SK-N-SH (cell line): ENCODE data around the gene ADAMTS2. TPM values are rescaled to one million over a fixed set of nuclear protein-coding genes. Genes with fewer than 3 reads are reported as not detected.

ENCODE experiments used
- CTCF ChIA-PET: fragments of 300-600, 350-600 bp; formaldehyde crosslinking; extraction: SDS; loops from one replicate; lab custom pipeline; 2021; lab: Yijun Ruan, JAX
- POLR2A ChIA-PET: fragments of 350-600 bp; sonication (Branson Sonifier 250); formaldehyde crosslinking; extraction: SDS; loops from one replicate; lab custom pipeline; 2020; ENCODE audit warnings: antibody characterized with exemption, inconsistent platforms; lab: Yijun Ruan, JAX
- DNase-seq: peaks from one replicate; pipeline ENCODE4 v3.0.0; 2012
- H2AFZ ChIP-seq: fragments of 200-600 bp; sonication (generic); 2 replicates; pipeline ENCODE4 v1.8.1; 2016; ENCODE audit warnings: antibody characterized with exemption, mild to moderate bottlenecking, low read depth
- H3F3A ChIP-seq: fragments of 200-600 bp; sonication (generic); replicated peaks from 2 replicates; pipeline ENCODE3; 2016; ENCODE audit warnings: antibody characterized with exemption, mild to moderate bottlenecking; ENCODE audit not compliant: insufficient read depth
- H3K27ac ChIP-seq, 2 experiments: fragments of 200-500 bp in 1 of 2; fragments of 200-600 bp in 1 of 2; sonication (Bioruptor generic) in 1 of 2; sonication (generic), shearing (Covaris generic) in 1 of 2; 2 replicates each; pipeline versions ENCODE4 v1.5.1 to v1.6.1; 2014 to 2016; ENCODE audit warnings: low read depth in 2 of 2, inconsistent platforms in 1 of 2, low read length in 1 of 2, mild to moderate bottlenecking in 1 of 2, mixed read lengths in 1 of 2
- H3K27me3 ChIP-seq: fragments of 200-600 bp; sonication (generic), shearing (Covaris generic); 2 replicates; pipeline ENCODE4 v1.6.1; 2016; ENCODE audit warnings: mixed run types; ENCODE audit not compliant: insufficient read depth
- H3K36me3 ChIP-seq, 2 experiments: fragments of 200-500 bp in 1 of 2; fragments of 200-600 bp in 1 of 2; sonication (Bioruptor generic) in 1 of 2; sonication (generic) in 1 of 2; replicated peaks in 1 of 2; 2 replicates each; pipeline versions ENCODE3 to v1.5.1; 2014 to 2016; ENCODE audit warnings: low read length in 1 of 2, mild to moderate bottlenecking in 1 of 2; ENCODE audit not compliant: insufficient read depth in 2 of 2, control insufficient read depth in 1 of 2
- H3K4me1 ChIP-seq, 2 experiments: fragments of 200-500 bp in 1 of 2; fragments of 200-600 bp in 1 of 2; sonication (Bioruptor generic) in 1 of 2; sonication (generic), shearing (Covaris generic) in 1 of 2; 2 replicates each; pipeline versions ENCODE4 v1.5.1 to v1.6.1; 2014 to 2016; ENCODE audit warnings: low read depth in 1 of 2, low read length in 1 of 2, mixed run types in 1 of 2; ENCODE audit not compliant: insufficient read depth in 2 of 2, control insufficient read depth in 1 of 2
- H3K4me2 ChIP-seq: fragments of 200-600 bp; sonication (generic), shearing (Covaris generic); 2 replicates; pipeline ENCODE4 v1.6.1; 2017; ENCODE audit warnings: mixed run types
- H3K4me3 ChIP-seq, 2 experiments: fragments of 200-500 bp in 1 of 2; fragments of 200-600 bp in 1 of 2; sonication (Bioruptor generic) in 1 of 2; sonication (generic), shearing (Covaris generic) in 1 of 2; 2 replicates each; pipeline versions ENCODE4 v1.5.1 to v1.8.1; 2014 to 2016; ENCODE audit warnings: low read depth in 2 of 2, inconsistent platforms in 1 of 2, low read length in 1 of 2, mild to moderate bottlenecking in 1 of 2, mixed read lengths in 1 of 2, moderate library complexity in 1 of 2
- H3K79me2 ChIP-seq: fragments of 200-600 bp; sonication (generic); 2 replicates; pipeline ENCODE4 v1.8.1; 2017; ENCODE audit warnings: mild to moderate bottlenecking; ENCODE audit not compliant: insufficient read depth
- H3K9ac ChIP-seq: fragments of 200-600 bp; sonication (generic); 2 replicates; pipeline ENCODE4 v1.6.1; 2017; ENCODE audit warnings: mixed run types
- H3K9me2 ChIP-seq: fragments of 200-600 bp; sonication (generic); 2 replicates; pipeline ENCODE4 v1.6.1; 2017; ENCODE audit warnings: mixed run types
- H3K9me3 ChIP-seq: fragments of 200-600 bp; sonication (generic); 2 replicates; pipeline ENCODE4 v1.6.1; 2017; ENCODE audit warnings: mixed run types, mild to moderate bottlenecking, moderate library complexity
- H4K20me1 ChIP-seq: fragments of 200-600 bp; sonication (generic); 2 replicates; pipeline ENCODE4 v1.6.1; 2017; ENCODE audit warnings: mild to moderate bottlenecking, mixed run types; ENCODE audit not compliant: insufficient read depth
- ELF1 ChIP-seq: IDR thresholded peaks from 2 replicates; pipeline ENCODE4 v1.4.0; 2012
- FOXM1 ChIP-seq: IDR thresholded peaks from 2 replicates; pipeline ENCODE4 v1.4.0; 2012; ENCODE audit warnings: low read depth, mild to moderate bottlenecking
- IRF3 ChIP-seq: fragments of 150-350 bp; IDR thresholded peaks from 2 replicates; pipeline ENCODE4 v1.6.1; 2016; ENCODE audit warnings: mild to moderate bottlenecking, low read depth, low read length
- MAX ChIP-seq: IDR thresholded peaks from 2 replicates; pipeline ENCODE4 v1.4.0; 2012; ENCODE audit warnings: low read depth
- MEF2A ChIP-seq: IDR thresholded peaks from 2 replicates; pipeline ENCODE4 v1.4.0; 2012; ENCODE audit warnings: low read depth, borderline replicate concordance
- MXI1 ChIP-seq: IDR thresholded peaks from 2 replicates; pipeline ENCODE4 v1.6.1; 2012; ENCODE audit warnings: mild to moderate bottlenecking, low read depth, low read length, improper control_type of control experiment
- NFIC ChIP-seq: IDR thresholded peaks from 2 replicates; pipeline ENCODE4 v1.4.0; 2012; ENCODE audit warnings: borderline replicate concordance
- NRF1 ChIP-seq: IDR thresholded peaks from 2 replicates; pipeline ENCODE4 v1.6.1; 2012; ENCODE audit warnings: low read depth, mild to moderate bottlenecking, low read length
- POLR2AphosphoS5 ChIP-seq: IDR thresholded peaks from 2 replicates; pipeline ENCODE4 v1.6.1; 2012; ENCODE audit warnings: low read depth, low read length
- RAD21 ChIP-seq: IDR thresholded peaks from 2 replicates; pipeline ENCODE4 v1.6.1; 2012; ENCODE audit warnings: mild to moderate bottlenecking, low read length
- WGBS: methylation state at CpG from one replicate; pipeline ENCODE4 v1.1.6; 2017; ENCODE audit warnings: low lambda C conversion rate; 5-methylcytosine and 5-hydroxymethylcytosine counted together
- polyA plus RNA-seq, 3 experiments: library from polyadenylated mRNA; depleted of rRNA; stranded (reverse); fragments of >200 nt; gene quantifications; 2 replicates each; pipeline ENCODE4 v1.2.3, GENCODE V29; 2012
- TF ChIP-seq, protein P1 (sequence below): fragments of 200-600 bp; sonication (generic); IDR thresholded peaks from 2 replicates; pipeline ENCODE4 v1.6.1; 2017; ENCODE audit warnings: antibody characterized with exemption, mild to moderate bottlenecking, moderate library complexity
- TF ChIP-seq, protein P2 (sequence below): IDR thresholded peaks from 2 replicates; pipeline ENCODE4 v1.6.1; 2012; ENCODE audit warnings: mild to moderate bottlenecking, low read depth, low read length, moderate library complexity

The ADAMTS2 gene
- polyA plus RNA-seq, 1 of the 3 experiments (the other 2 are of a cell fraction) = 0.12 TPM

DNA sequence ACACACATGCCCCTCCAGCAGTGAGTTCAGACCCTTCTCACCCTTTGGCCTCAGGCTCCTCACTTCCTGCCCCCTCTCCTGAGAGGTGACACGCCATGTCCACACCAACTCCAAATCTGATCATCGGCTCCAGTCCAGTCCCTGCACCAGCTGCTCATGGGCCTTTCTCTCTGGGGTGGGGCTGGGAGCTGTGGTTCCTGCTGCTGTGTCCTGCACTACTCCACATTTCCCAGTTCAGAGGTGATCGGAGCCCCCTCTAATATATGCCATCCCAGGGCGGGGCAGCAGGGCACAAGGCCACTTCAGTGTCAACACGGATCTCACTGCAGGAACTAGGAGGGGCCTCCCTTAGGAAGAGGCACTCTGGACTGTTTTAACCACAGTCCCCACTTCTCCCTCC, 91.5 kb downstream of the ADAMTS2 start:
- Histone ChIP-seq H4K20me1 (no peaks in the 10 kb centered on the region), H3F3A (no peaks in the 10 kb centered on the region), H3K79me2 (no peaks in the 10 kb centered on the region), H3K27me3 (no peaks in the 10 kb centered on the region), H3K27ac (no peak overlapping the region), H3K9me2 (0 out of 2 replicates have a peak, but pooled peaks cover under 1% of the 10 kb centered on the region), H2AFZ (no peak overlapping the region), H3K4me1 (peaks cover 0 to 8% of the 10 kb centered on the region in 2 experiments; a peak in 1 of 4 replicates), H3K36me3 (no peaks in the 10 kb centered on the region), H3K4me3 (no peak overlapping the region)
- CTCF ChIA-PET = interaction anchor here (0.6 to 0.7 kb wide), 2 partner anchors 86 to 91 kb away, joined by 3 read pairs; no protein-coding TSS in a partner anchor
- no peak for DNase-seq
- TF ChIP-seq NRF1 (no peak), FOXM1 (no peak)
- TF ChIP-seq, protein P1, sequence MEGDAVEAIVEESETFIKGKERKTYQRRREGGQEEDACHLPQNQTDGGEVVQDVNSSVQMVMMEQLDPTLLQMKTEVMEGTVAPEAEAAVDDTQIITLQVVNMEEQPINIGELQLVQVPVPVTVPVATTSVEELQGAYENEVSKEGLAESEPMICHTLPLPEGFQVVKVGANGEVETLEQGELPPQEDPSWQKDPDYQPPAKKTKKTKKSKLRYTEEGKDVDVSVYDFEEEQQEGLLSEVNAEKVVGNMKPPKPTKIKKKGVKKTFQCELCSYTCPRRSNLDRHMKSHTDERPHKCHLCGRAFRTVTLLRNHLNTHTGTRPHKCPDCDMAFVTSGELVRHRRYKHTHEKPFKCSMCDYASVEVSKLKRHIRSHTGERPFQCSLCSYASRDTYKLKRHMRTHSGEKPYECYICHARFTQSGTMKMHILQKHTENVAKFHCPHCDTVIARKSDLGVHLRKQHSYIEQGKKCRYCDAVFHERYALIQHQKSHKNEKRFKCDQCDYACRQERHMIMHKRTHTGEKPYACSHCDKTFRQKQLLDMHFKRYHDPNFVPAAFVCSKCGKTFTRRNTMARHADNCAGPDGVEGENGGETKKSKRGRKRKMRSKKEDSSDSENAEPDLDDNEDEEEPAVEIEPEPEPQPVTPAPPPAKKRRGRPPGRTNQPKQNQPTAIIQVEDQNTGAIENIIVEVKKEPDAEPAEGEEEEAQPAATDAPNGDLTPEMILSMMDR = no peak
- TF ChIP-seq, all 33 proteins: peak for 0
- POLR2A ChIA-PET = no interaction called here
- Histone ChIP-seq H3K9ac (no peak overlapping the region), H3K9me3 (peaks cover 1% of the 10 kb centered on the region), H3K4me2 (no peak overlapping the region)
- WGBS = 43% methylated on average over 5 of the region's 5 CpGs

- Histone ChIP-seq H3K9me3 (peaks cover 5% of the 10 kb centered on the region), H3K9me2 (0 out of 2 replicates have a peak, but pooled peaks cover 3% of the 10 kb centered on the region), H3K36me3 (no peaks in the 10 kb centered on the region), H3K4me2 (no peak overlapping the region), H3K4me1 (no peaks in the 10 kb centered on the region; a peak in 1 of 4 replicates), H3K9ac (no peak overlapping the region), H4K20me1 (no peaks in the 10 kb centered on the region), H3K4me3 (no peak overlapping the region), H3K27me3 (no peaks in the 10 kb centered on the region), H2AFZ (no peak overlapping the region), H3K27ac (no peak overlapping the region), H3F3A (no peaks in the 10 kb centered on the region), H3K79me2 (no peaks in the 10 kb centered on the region)
- TF ChIP-seq FOXM1 (no peak), POLR2AphosphoS5 (no peak), NRF1 (no peak), MEF2A (no peak), ELF1 (no peak), MAX (no peak), RAD21 (no peak), NFIC (no peak), MXI1 (no peak), IRF3 (no peak)
- TF ChIP-seq, protein P2, sequence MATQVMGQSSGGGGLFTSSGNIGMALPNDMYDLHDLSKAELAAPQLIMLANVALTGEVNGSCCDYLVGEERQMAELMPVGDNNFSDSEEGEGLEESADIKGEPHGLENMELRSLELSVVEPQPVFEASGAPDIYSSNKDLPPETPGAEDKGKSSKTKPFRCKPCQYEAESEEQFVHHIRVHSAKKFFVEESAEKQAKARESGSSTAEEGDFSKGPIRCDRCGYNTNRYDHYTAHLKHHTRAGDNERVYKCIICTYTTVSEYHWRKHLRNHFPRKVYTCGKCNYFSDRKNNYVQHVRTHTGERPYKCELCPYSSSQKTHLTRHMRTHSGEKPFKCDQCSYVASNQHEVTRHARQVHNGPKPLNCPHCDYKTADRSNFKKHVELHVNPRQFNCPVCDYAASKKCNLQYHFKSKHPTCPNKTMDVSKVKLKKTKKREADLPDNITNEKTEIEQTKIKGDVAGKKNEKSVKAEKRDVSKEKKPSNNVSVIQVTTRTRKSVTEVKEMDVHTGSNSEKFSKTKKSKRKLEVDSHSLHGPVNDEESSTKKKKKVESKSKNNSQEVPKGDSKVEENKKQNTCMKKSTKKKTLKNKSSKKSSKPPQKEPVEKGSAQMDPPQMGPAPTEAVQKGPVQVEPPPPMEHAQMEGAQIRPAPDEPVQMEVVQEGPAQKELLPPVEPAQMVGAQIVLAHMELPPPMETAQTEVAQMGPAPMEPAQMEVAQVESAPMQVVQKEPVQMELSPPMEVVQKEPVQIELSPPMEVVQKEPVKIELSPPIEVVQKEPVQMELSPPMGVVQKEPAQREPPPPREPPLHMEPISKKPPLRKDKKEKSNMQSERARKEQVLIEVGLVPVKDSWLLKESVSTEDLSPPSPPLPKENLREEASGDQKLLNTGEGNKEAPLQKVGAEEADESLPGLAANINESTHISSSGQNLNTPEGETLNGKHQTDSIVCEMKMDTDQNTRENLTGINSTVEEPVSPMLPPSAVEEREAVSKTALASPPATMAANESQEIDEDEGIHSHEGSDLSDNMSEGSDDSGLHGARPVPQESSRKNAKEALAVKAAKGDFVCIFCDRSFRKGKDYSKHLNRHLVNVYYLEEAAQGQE = no peak
- ChIA-PET POLR2A (no interaction called here), CTCF (interaction anchor here (3.6 kb wide), 1 partner anchor 9 kb away, joined by 15 read pairs; no protein-coding TSS in a partner anchor)
- WGBS = 25% methylated on average over 7 of the region's 8 CpGs
- DNase-seq = no peak
Measured at GRCh38 chr5:179251276-179251969, 93.8 kb downstream of the ADAMTS2 start.
